K562 (cell line): ENCODE measurements around the gene MTARC2. TPM values are rescaled to one million over a fixed set of nuclear protein-coding genes. Genes with fewer than 3 reads are reported as not detected.

Experiments used
- BHLHE40 ChIP-seq: IDR thresholded peaks from 2 replicates; pipeline ENCODE4 v1.6.1; 2011; ENCODE audit warnings: low read length, improper control_type of control experiment
- CBX8 ChIP-seq: fragments of 200-600 bp; sonication (generic); IDR thresholded peaks from 2 replicates; pipeline ENCODE4 v1.6.1; 2012; ENCODE audit warnings: borderline replicate concordance, mixed run types, low read depth, mild to moderate bottlenecking, moderate library complexity, mixed read lengths, low read length, control low read depth, inconsistent platforms; ENCODE audit not compliant: poor library complexity, severe bottlenecking; ENCODE audit errors: extremely low read depth
- E2F6 ChIP-seq, 2 experiments: IDR thresholded peaks; 2 replicates each; pipeline ENCODE4 v1.6.1; 2011; ENCODE audit warnings: borderline replicate concordance in 1 of 2, control low read depth in 1 of 2, low read depth in 1 of 2, low read length in 1 of 2, mild to moderate bottlenecking in 1 of 2, mixed read lengths in 1 of 2, moderate library complexity in 1 of 2; ENCODE audit not compliant: insufficient read depth in 1 of 2, insufficient read length in 1 of 2, poor library complexity in 1 of 2, severe bottlenecking in 1 of 2; ENCODE audit errors: extremely low read depth in 1 of 2
- ELF1 ChIP-seq: fragments of 200-800 bp; sonication (Bioruptor generic); IDR thresholded peaks from 2 replicates; pipeline ENCODE4 v1.6.1; 2016; ENCODE audit warnings: missing genetic modification characterization, missing compliant biosample characterization
- FOSL1 ChIP-seq: fragments of 200-800 bp; sonication (Bioruptor generic); conservative IDR thresholded peaks from 2 replicates; pipeline ENCODE4 v1.6.1; 2016; ENCODE audit warnings: missing genetic modification characterization, missing compliant biosample characterization
- JUND ChIP-seq, 2 experiments: IDR thresholded peaks; 2 replicates in 1 of 2; 3 replicates in 1 of 2; pipeline ENCODE4 v1.6.1; 2011; ENCODE audit warnings: borderline replicate concordance in 2 of 2, low read depth in 2 of 2, low read length in 2 of 2, improper control_type of control experiment in 1 of 2, missing biosample characterization in 1 of 2, missing genetic modification characterization in 1 of 2, missing genetic modification reagents in 1 of 2
- MAX ChIP-seq: sonication (generic); formaldehyde crosslinking; IDR thresholded peaks from 2 replicates; pipeline ENCODE4 v1.9.0; 2022; ENCODE audit warnings: mild to moderate bottlenecking, missing genetic modification reagents
- MLX ChIP-seq, 2 experiments: fragments of 450-650 bp in 1 of 2; sonication (generic) in 1 of 2; formaldehyde crosslinking; conservative IDR thresholded peaks; 2 replicates each; pipeline versions ENCODE4 v1.4.0 to v1.8.1; 2020 to 2022; ENCODE audit warnings: mild to moderate bottlenecking in 1 of 2, missing genetic modification reagents in 1 of 2
- MNT ChIP-seq, 2 experiments: fragments of 450-650 bp; conservative IDR thresholded peaks; 2 replicates each; pipeline ENCODE4 v1.6.1; 2017; ENCODE audit warnings: mild to moderate bottlenecking in 2 of 2, moderate library complexity in 2 of 2
- NFE2 ChIP-seq: IDR thresholded peaks from 2 replicates; pipeline ENCODE4 v1.6.1; 2014; ENCODE audit warnings: antibody characterized with exemption, low read depth
- RAD21 ChIP-seq, 2 experiments: fragments of 250-450 bp in 1 of 2; fragments of 450-650 bp in 1 of 2; sonication (Bioruptor Pico) in 1 of 2; formaldehyde crosslinking in 1 of 2; IDR thresholded peaks in 1 of 2; conservative IDR thresholded peaks in 1 of 2; 2 replicates each; pipeline versions ENCODE4 v1.4.0 to v1.8.0; 2020 to 2022; ENCODE audit warnings: mild to moderate bottlenecking in 2 of 2, moderate library complexity in 1 of 2
- RCOR1 ChIP-seq, 2 experiments: IDR thresholded peaks; 2 replicates each; pipeline ENCODE4 v1.6.1; 2012; ENCODE audit warnings: low read depth in 2 of 2, low read length in 2 of 2, borderline replicate concordance in 1 of 2, improper control_type of control experiment in 1 of 2
- SRSF7 ChIP-seq: fragments of 200-400 bp; formaldehyde crosslinking; optimal IDR thresholded peaks from 2 replicates; pipeline ENCODE3; 2017; ENCODE audit warnings: mild to moderate bottlenecking, low read depth, low read length
- TSC22D4 ChIP-seq: fragments of 450-650 bp; IDR thresholded peaks from 2 replicates; pipeline ENCODE4 v1.6.1; 2016; ENCODE audit warnings: missing genetic modification characterization, missing biosample characterization, control low read depth
- ZFPM2 ChIP-seq: fragments of 250-450 bp; sonication (Bioruptor Pico); IDR thresholded peaks from 2 replicates; pipeline ENCODE4 v1.5.1; 2022; ENCODE audit warnings: mild to moderate bottlenecking
- ZNF551 ChIP-seq: fragments of 250-450 bp; sonication (Bioruptor Pico); IDR thresholded peaks from 2 replicates; pipeline ENCODE4 v1.5.0; 2021; ENCODE audit warnings: mild to moderate bottlenecking, moderate library complexity
- ZNF584 ChIP-seq: fragments of 200-800 bp; sonication (Bioruptor generic); IDR thresholded peaks from 2 replicates; pipeline ENCODE4 v1.6.1; 2016; ENCODE audit warnings: low read depth, mild to moderate bottlenecking, missing genetic modification characterization, missing compliant biosample characterization
- ZNF830 ChIP-seq: fragments of 250-450 bp; sonication (Bioruptor Pico); IDR thresholded peaks from 2 replicates; pipeline ENCODE4 v1.5.0; 2021; ENCODE audit warnings: mild to moderate bottlenecking
- polyA plus RNA-seq, 8 experiments: library from polyadenylated mRNA; depleted of rRNA in 4 of 8; stranded (reverse) in 5 of 8; unstranded in 3 of 8; fragments of >200 nt; fragmentation: Nextera tagmentation in 2 of 8; fragmentation: Illumina TruSeq in 1 of 8; extraction: Ambion mirVana in 2 of 8; extraction: Trizol in 1 of 8; gene quantifications; 2 replicates each; pipeline versions ENCODE4 v1.2.1 to v1.2.3, GENCODE V29; 2011 to 2014; ENCODE audit warnings: inconsistent platforms in 1 of 8, missing spikeins in 1 of 8
- total RNA-seq, 7 experiments: library from RNA; depleted of rRNA in 6 of 7; stranded (reverse); fragments of >200 nt in 6 of 7; fragmentation: Illumina TruSeq in 2 of 7; extraction: Trizol in 2 of 7; gene quantifications; 2 replicates each; pipeline versions ENCODE4 v1.2.1 to v1.2.3, GENCODE V29; 2011 to 2021; ENCODE audit warnings: low replicate concordance in 1 of 7
- TF ChIP-seq, protein P1 (sequence below): sonication (generic); formaldehyde crosslinking; IDR thresholded peaks from 2 replicates; pipeline ENCODE4 v1.9.0; 2022; ENCODE audit warnings: mild to moderate bottlenecking, missing genetic modification reagents
- TF ChIP-seq, protein P2 (sequence below): fragments of 250-450 bp; sonication (Bioruptor Pico); IDR thresholded peaks from 2 replicates; pipeline ENCODE4 v1.8.0; 2022; ENCODE audit warnings: moderate library complexity, mild to moderate bottlenecking, inconsistent platforms

MTARC2 gene
- total and polyA plus RNA-seq, 9 of the 15 experiments (the other 6 are each of a cell fraction or from before 2014, with no cell fraction given), result 0.03 to 0.35 TPM; not detected in 7

GRCh38 chr1:220813013-220813412 is 64.9 kb downstream of the MTARC2 start (continued):
- TF ChIP-seq MNT (conservative IDR thresholded peaks at IDR 0.05) (peak in 1 of 2 experiments; percentile 36; a peak in 2 of 4 replicates), RAD21 (CRISPR knock-in tag; conservative IDR thresholded peaks at IDR 0.05 in 1 of 2, IDR thresholded peaks at IDR 0.05 in 1 of 2) (peak; percentile 27 to 52; a peak in 3 of 4 replicates), TSC22D4 (no peak), ZFPM2 (CRISPR knock-in tag) (no peak), MLX (CRISPR knock-in tag; conservative IDR thresholded peaks at IDR 0.05) (no peak), NFE2 (peak; percentile 74), ZNF830 (CRISPR knock-in tag) (no peak), SRSF7 (no peak), ZNF551 (CRISPR knock-in tag) (no peak), E2F6 (IDR thresholded peaks at IDR 0.05; ENCODE audit: borderline replicate concordance in 1 of 2, extremely low read depth in 1 of 2, insufficient read depth in 1 of 2, insufficient read length in 1 of 2, low read depth in 1 of 2, low read length in 1 of 2, poor library complexity in 1 of 2, severe bottlenecking in 1 of 2) (peak; percentile 60 to 90), FOSL1 (tag) (peak; percentile 82), JUND (IDR thresholded peaks at IDR 0.05; ENCODE audit: borderline replicate concordance, low read depth, low read length) (peak; percentile 79), JUND (tag; IDR thresholded peaks at IDR 0.05; ENCODE audit: borderline replicate concordance, low read depth, low read length) (peak; percentile 69; the same call in 2 of the 3 replicates), ELF1 (tag) (no peak), BHLHE40 (peak; percentile 88), ZNF584 (CRISPR knock-in tag) (no peak), CBX8 (no peak), RCOR1 (IDR thresholded peaks at IDR 0.05; ENCODE audit: borderline replicate concordance in 1 of 2, low read depth in 2 of 2, low read length in 2 of 2) (peak in 1 of 2 experiments; percentile 53; a peak in 2 of 4 replicates), MAX (CRISPR knock-in tag) (peak; percentile 36; the same call in 1 of the 2 replicates)
- TF ChIP-seq, protein P1, sequence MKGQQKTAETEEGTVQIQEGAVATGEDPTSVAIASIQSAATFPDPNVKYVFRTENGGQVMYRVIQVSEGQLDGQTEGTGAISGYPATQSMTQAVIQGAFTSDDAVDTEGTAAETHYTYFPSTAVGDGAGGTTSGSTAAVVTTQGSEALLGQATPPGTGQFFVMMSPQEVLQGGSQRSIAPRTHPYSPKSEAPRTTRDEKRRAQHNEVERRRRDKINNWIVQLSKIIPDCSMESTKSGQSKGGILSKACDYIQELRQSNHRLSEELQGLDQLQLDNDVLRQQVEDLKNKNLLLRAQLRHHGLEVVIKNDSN (CRISPR knock-in tag), result peak; percentile 58
- TF ChIP-seq, protein P2, sequence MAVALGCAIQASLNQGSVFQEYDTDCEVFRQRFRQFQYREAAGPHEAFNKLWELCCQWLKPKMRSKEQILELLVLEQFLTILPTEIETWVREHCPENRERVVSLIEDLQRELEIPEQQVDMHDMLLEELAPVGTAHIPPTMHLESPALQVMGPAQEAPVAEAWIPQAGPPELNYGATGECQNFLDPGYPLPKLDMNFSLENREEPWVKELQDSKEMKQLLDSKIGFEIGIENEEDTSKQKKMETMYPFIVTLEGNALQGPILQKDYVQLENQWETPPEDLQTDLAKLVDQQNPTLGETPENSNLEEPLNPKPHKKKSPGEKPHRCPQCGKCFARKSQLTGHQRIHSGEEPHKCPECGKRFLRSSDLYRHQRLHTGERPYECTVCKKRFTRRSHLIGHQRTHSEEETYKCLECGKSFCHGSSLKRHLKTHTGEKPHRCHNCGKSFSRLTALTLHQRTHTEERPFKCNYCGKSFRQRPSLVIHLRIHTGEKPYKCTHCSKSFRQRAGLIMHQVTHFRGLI (CRISPR knock-in tag), result no peak
